Hippocampal formation (tissue), 2 donors: ENCODE results near the gene INA.

ENCODE experiments used
- DNase-seq, 2 donors: peaks; one replicate each; lab custom pipeline; 2025; lab: John Stamatoyannopoulos, UW

INA gene

DNA sequence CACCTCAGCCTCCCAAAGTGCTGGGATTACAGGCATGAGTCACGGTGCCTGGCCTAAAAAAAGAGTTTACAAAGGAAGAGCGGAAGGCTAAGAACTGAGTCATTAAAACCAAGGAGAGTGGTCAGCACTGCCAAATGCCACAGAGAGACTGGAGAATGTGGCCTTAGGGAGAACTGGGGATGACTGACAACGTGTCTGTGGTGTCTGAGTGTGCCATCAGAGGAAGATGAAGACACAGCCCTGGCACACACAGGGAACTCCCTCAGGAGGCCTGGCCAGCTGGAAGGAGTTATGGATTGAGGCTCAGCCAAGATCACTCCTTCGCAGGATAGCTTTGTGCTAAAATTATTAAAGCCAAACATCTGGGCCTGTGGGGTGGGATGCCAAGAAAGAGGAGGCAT is 3.9 kb upstream of the INA start:
- DNase-seq, result no peak

DNA sequence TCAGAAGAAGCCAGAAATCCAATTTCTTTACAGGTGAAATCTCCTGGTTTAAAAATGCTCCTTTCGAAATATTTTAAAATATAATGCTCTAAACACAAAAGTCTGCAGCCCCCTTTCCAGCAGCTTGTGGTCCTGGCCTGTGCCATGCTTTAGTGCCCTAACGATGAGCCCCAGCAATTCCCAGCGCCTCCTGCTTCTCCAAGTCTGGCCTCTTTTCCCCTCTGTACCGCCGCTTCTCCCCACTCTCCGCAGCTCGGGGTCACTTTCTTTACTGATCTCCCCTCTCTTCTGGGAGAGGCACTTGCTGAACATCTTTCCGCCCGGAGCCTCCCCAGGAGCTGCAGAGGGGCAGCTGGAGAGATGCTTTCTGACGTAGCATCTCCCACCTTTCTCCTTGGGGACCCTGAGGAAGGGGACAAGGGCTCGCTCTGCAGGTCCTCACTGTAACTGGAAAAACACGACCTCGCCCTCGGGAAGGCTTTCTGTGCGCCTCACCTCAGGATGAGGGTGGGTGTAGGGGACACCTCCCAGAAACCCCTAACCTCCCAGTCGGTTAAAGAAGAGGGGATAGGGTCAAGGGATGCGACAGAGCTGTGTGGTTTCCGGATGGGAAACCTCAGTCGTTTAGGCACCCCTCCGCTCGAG is 565 bp upstream of the INA start:
- DNase-seq, result no peak

DNA sequence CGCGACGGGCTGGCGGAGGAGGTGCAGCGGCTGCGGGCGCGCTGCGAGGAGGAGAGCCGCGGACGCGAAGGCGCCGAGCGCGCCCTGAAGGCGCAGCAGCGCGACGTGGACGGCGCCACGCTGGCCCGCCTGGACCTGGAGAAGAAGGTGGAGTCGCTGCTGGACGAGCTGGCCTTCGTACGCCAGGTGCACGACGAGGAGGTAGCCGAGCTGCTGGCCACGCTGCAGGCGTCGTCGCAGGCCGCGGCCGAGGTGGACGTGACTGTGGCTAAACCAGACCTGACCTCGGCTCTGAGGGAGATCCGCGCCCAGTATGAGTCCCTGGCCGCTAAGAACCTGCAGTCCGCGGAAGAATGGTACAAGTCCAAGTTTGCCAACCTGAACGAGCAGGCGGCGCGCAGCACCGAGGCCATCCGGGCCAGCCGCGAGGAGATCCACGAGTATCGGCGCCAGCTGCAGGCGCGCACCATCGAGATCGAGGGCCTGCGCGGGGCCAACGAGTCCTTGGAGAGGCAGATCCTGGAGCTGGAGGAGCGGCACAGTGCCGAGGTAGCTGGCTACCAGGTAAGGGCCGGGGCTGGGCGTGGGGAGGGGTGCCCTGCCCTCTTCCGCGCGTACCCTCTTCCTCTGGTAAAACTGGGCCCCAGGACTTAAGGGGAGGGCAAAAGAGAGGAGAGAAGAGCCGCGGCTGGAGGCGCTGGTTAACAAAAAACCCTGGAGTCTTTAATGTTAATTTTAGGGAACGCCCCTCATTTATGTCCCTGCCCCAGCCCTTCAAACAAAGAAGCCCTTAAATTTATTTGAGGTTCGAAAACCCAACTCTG is 987 bp downstream of the INA start:
- no peak for DNase-seq

DNA sequence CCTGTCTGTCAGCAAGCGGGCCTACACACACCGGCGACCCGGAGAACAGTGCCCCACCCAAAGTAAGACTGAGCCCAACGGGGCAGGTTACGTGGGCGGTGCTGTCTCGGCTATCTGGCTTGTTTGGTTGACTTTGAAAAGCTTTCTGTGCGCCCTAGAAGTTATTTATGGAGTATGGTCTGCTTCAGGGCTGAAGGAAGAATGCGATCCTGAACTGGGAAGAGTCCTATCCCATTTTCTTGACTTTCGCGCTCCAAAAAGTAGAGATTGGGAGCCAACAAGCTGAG is 1.5 kb downstream of the INA start:
- no peak for DNase-seq

DNA sequence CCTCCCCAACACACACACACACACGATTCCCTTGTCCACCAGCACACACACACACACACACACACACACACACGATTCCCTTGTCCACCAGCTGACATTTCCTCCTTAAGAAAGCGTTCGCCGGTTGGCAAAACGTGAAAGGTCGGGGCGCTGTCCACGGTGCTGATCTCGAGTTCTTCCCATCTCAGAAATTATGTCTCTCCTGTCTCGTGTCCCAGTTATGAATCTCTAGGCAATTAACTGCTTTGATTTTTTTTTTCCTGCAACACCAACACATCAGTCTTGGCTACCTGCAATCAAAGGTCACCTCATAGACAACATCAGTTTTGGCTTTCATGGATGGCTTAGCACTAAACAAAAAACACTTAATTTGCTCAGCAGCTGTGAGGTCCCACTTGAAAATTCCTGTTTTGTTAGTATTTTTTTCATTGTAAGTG is 1.9 kb downstream of the INA start:
- no peak for DNase-seq

DNA sequence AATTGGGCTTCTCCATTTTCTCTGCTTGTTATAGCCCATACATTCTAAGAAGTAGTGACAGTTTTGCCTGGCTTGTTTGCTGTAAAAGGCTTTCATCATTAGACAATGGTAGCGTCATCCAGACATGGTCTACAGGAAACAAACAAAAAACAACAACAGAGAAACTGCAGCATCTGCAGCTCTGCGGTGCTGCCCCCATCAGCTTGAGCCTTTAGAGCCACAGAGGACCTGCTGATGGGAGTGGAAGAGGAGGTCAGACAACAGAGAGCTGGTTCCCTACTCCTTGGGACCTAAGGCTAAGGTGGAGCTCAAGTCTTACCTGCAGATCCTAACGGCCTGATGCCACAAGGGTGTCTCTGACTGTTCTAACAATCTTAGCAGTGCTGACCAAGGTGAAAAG is 3.1 kb downstream of the INA start:
- no peak for DNase-seq

DNA sequence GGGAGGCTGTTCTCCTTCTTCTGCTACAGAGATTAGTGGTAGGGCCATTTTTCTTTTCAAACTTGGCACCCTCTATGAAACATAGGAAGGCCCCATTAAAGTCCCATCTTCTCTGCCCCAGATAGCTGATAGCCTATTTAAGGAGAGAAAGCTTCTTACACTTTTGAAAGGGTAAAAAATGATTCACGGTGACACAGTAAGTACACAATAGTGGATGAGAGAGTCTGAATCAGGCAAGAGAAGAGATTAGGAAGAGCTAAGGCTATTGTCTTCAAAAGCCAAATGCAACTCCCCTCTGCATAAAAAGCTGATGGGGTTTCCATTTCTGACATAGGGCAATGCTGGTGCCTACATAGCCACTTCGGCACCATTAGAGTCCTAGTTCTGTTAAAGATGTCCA is 3.6 kb downstream of the INA start:
- DNase-seq, result no peak

DNA sequence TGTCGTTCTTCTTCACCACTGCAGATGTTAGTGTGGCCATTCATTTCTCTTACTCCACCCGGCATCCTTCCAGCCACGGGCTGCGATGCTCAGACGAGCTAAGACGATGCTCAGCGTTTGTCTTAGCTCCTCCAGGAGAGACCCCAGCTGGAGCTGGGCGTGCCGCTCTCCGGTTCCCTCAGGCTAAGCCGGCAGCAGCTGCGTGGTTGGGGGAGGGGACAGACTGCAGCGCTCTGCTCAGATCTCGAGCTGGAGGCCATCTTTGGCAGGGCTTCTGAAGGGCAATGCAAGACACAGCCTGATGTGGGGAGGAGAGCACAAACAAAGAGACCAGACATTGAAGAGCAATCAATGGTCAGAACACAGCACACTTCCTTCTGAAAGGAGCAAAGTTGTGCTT is 4.8 kb downstream of the INA start:
- peak in 1 of 2 donors; percentile 31 for DNase-seq

DNA sequence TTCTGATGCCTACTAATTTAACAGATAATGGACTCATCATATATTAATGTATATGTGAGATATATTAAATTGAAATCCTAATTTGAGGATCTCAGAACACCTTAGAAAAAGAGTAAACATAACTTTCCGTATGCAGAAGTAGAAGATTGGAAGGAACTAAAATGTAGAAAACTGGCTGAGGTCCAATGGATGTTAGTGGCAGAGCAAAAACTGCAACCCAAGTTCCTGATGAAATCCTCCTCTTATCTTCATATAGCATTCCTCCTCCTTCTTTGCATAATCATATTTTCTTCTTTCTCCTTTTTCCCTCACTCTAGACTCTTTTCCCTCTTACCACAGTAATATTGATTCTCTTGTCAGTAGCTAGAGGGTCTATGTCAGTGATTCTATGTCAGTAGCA is 6.0 kb downstream of the INA start:
- DNase-seq, result no peak

DNA sequence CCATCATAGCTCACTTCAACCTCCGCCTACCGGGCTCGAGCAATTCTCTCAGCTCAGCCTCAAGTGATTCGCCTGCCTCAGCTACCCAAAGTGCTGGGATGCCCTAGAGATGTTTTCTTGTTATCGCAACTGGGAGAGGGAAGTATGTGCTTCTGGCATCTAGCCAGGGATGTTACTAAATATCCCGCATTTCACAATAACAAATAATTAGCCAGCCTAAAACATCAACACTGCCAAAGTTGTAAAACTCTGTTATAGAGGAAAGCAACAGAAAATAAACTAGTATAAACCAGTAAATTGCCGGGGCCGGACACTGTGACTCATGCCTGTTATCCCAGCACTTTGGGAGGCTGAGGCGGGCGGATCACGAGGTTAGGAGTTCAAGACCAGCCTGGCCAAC is 7.2 kb downstream of the INA start:
- DNase-seq, result no peak

DNA sequence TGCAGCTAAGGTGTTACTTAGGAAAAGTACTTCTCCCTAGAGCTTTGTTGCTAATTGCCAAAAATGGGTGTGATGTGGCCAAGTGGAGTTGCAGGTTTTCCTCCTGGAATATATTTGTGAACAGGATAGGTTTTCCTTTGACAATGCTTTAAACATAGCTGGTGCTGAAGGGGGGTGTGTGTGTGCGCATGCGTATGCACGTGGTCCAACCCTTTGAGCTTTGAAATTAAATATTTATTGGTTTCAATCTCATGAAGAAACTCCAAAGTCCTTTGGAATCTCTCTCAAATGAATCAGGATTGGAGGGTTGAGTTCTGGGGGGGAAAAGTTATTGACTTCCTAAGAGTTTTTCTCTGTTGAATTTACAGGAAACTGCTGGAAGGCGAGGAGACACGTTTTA is 11.1 kb downstream of the INA start:
- DNase-seq, result no peak

DNA sequence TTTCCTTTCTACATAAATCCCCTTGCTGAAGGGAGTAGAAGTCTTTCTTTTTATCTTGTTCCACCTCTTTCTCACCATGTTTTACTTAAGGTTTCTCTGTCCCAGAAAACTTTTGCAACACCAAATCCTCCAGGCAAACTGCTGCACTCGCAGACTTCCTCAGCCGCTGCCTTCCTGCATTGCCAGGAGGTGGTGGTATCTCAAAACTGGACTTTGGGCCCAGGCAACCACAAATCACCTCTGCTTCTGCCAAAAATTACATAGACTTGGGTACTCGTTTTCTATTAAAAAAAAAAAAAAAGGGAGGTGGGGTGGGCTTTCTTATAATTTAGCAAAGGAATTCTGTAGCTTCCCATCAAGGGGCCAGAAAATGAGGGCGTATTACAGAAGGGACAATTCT is 14.7 kb downstream of the INA start:
- DNase-seq, result no peak

DNA sequence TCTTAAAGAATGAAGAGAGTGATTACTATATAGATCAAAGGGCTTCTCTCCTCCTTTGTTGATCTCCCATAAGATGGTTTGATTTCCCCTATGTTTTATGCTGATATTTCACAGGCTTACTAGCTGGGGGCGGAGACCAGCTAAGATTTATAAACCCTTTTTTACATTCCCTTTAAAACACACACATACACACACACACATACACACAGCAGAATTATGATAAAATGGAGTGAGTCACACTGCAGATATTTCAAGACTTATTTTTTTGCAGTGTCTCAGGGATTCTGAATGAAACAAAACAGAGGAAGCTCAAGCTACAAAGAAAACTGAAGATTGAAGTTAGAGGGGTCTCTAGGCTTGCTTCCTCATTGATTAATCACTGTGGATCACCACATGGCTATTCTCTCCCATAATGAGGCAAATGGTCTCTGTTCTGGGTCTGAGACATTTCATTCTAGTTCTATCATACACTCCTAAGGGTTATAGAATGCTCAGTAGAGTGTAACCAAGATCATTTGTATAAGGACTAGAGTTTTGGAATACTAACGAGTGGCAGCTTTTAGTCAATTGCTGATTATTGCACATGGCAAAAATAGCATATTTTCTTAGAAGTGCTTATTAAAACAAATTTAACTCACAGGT is 18.6 kb downstream of the INA start:
- DNase-seq, result no peak

DNA sequence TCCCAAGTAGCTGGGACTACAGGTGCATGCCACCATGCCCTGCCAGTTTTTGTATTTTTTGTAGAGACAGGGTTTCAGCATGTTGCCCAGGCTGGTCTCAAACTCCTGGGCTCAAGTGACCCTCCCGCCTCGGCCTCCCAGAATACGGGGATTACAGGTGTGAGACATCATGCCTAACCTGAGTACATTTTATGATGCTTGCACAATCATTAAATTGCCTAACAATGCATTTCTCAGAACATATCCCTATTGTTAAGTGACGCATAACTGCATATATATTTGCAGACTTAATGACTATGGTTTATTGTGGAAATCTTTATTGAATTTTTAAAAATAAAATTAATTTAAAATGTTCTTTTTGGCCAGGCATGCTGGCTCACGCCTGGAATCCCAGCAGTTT is 30.7 kb downstream of the INA start:
- no peak for DNase-seq

DNA sequence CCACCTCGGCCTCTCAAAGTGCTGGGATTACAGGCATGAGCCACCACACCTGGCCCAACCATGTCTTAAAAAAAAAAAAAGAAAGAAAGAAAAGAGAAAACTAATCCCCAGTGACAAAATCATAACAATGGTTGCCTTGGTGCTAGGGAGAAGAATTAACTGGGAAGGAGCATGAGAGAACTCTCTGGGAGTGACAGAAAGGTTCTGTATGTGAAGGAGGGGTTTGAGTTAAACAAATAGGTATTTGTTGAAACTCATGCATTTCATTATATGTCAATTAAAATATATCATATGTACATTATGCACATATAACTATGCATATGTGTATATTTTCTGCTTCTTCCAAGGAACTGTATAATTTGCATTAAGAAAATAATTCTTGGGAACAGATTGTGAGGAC is 33.3 kb downstream of the INA start:
- DNase-seq, result no peak

DNA sequence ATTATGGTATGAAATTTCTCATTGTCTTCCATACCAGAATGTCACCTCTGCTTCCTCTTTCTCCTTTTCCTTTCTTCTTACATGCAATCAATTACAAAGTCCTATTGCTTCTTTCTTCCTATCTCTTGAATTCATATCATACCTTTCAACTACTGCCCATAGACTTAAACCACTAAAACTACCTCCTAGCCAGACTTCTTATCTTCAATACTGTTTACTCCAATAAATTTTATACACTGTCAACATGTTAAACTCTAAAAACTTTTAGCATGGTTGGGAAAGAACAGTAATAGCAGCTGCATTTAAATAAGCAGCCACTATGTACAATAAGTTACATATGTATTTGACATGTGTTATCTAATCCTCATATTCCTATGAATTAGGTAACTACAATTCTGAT is 39.1 kb downstream of the INA start:
- DNase-seq, result no peak

DNA sequence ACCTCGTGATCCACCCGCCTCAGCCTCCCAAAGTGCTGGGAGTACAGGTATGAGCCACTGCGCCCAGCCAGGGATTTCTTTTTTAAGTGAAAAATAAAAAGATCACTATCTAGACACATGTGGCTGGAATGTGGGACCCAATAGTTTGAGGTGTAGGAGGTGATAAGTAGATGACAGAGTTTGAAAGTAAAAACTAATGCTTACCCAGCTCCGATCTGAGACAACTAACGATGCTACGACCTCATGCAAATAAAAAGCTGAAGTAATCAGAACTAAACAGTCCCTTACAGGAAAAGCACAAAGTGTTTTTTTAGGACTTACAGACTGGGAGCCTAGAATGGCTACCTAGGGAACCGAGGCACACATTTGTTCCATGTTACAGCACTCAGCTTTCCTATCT is 51.0 kb downstream of the INA start:
- DNase-seq, result no peak

DNA sequence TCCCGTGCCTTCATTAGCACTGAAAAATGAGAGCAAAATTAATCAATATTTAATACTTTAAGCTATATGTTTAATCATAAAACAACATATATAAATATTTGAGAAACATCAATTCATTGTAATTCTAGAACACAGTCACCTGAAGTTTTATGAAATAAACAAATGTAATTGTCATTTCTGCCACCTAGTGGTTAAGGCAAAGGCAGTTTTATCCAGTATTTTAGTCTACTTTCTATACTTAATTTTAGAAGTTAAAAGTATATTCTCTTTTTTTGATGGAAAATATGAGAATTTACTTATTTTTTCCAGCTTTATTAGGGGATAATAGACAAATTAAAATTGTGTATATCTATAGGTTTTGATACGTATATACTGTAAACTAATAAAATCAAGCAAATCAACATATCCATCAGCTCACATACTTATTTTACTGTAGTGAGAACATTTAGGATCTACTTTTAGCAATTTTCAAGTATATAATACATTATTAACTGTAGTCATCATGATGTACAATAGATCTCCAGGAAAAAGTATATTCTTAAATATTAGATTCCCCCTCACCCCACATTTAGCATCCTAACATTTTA is 57.1 kb downstream of the INA start:
- peak in 1 of 2 donors; percentile 5 for DNase-seq

DNA sequence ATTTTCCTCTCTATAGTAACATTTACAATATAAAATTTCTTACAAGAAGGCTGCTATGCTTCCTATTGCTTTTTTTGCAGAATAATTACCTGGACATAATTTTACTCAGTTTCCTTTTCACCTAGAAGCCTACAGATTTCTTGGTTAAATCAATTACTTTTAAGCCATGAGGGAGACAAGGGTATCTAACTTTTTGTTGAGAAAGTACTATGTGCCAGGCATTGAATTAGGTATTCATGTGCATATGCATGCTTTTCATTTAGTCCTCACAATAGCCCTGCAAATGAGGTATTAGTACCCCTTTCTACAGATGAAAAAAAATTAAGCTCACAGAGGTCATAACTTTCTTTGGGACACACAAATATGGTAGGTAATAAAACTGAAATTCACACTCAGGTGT is 57.6 kb downstream of the INA start:
- no peak for DNase-seq

DNA sequence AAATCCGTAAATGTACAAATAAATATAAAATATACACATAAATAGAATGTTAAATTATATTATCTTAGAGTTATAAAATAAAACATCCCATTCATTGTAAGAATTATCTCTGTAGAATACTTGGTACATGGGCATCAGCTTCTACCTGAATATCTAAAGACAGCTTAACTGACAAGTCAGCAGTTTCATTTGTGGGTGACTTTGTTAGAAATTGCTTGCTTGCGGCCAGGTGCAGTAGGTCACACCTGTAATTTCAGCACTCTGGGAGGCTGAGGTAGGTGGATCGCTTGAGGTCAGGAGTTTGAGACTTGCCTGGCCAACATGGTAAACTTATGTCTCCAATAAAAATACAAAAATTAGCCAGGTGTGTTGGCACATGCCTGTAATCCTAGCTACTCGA is 59.4 kb downstream of the INA start:
- DNase-seq, result no peak
